Esophagus squamous epithelium (tissue), 5 donors: ENCODE data around the gene LTBP3. TPM values are rescaled to one million over a fixed set of nuclear protein-coding genes. Genes with fewer than 3 reads are reported as not detected.

ENCODE experiments used
- DNase-seq: peaks from one replicate; lab custom pipeline; 2025; lab: John Stamatoyannopoulos, UW
- H3K27ac ChIP-seq, 4 donors: fragments of 200-600 bp; sonication (generic); one replicate each; pipeline ENCODE4 v1.5.1; 2016 to 2019; ENCODE audit warnings: mild to moderate bottlenecking in 1 of 4
- H3K27me3 ChIP-seq, 4 donors: fragments of 200-600 bp; sonication (generic); 1 replicate in 3 of 4; 2 replicates in 1 of 4; pipeline versions ENCODE4 v1.5.1 to v1.6.0; 2017 to 2021; ENCODE audit warnings: antibody characterized with exemption in 1 of 4
- H3K36me3 ChIP-seq, 3 donors: fragments of 200-600 bp; sonication (generic); one replicate each; pipeline ENCODE4 v1.5.1; 2016 to 2019
- H3K4me1 ChIP-seq, 3 donors: fragments of 200-600 bp; sonication (generic); one replicate each; pipeline ENCODE4 v1.5.1; 2017 to 2019
- H3K4me3 ChIP-seq, 4 donors: fragments of 200-600 bp; sonication (generic); 1 replicate in 3 of 4; 2 replicates in 1 of 4; pipeline ENCODE4 v1.5.1; 2016 to 2019; ENCODE audit warnings: mild to moderate bottlenecking in 2 of 4, moderate library complexity in 1 of 4
- H3K9me3 ChIP-seq, 3 donors: fragments of 200-600 bp; sonication (generic); one replicate each; pipeline ENCODE4 v1.5.1; 2016 to 2019
- CTCF ChIP-seq, 6 experiments: fragments of 450-650 bp in 4 of 6; fragments of 200-600 bp in 2 of 6; sonication (generic) in 2 of 6; IDR thresholded peaks; one replicate each; pipeline ENCODE4 v1.5.1; 2016 to 2019; ENCODE audit warnings: antibody characterized with exemption in 6 of 6, mild to moderate bottlenecking in 4 of 6, moderate library complexity in 4 of 6
- POLR2A ChIP-seq, 4 donors: fragments of 450-650 bp; IDR thresholded peaks; one replicate each; pipeline ENCODE4 v1.6.1; 2017; ENCODE audit warnings: antibody characterized with exemption in 4 of 4, mild to moderate bottlenecking in 4 of 4, moderate library complexity in 3 of 4
- WGBS, 2 donors: methylation state at CpG; one replicate each; pipeline ENCODE4 v1.1.5; 2018; 5-methylcytosine and 5-hydroxymethylcytosine counted together
- intact Hi-C: fragments of 100-400 bp; cut with DNase I; formaldehyde crosslinking; loops from one replicate; pipeline ENCODE4 v1.15.0; 2022
- total RNA-seq, 4 donors: library from RNA; depleted of rRNA; stranded (reverse); fragments of >200 nt; gene quantifications; one replicate each; pipeline ENCODE4 v1.1.0, GENCODE V29; 2016
- donor health status: DM: yes; HTN: yes; CAD: no.

Gene LTBP3
- total RNA-seq, 4 donors from 2014 or later = 28.1 to 87.5 (median 54.0) TPM

GRCh38 chr11:65558930-65559509 is 861 bp upstream of the LTBP3 start:
- H3K27ac ChIP-seq = peak overlapping the region; percentile 78 to 95 (median 92)
- TF ChIP-seq CTCF (IDR thresholded peaks at IDR 0.05) (no peak), POLR2A (IDR thresholded peaks at IDR 0.05) (no peak)
- H3K9me3 ChIP-seq = no peaks in the 10 kb centered on the region
- intact Hi-C loops = no loop called here
- peaks cover 57 to 73% (median 59%) of the 10 kb centered on the region in 3 donors for H3K4me1 ChIP-seq
- no peak for DNase-seq
- no peaks in the 10 kb centered on the region for H3K27me3 ChIP-seq
- H3K4me3 ChIP-seq = peak overlapping the region in 3 of 4 donors; percentile 58 to 83 (median 68)
- 66 to 71% methylated on average over 4 to 6 of the region's 19 CpGs for WGBS, 2 donors
- peaks cover 0 to 3% (median 0%) of the 10 kb centered on the region in 3 donors for H3K36me3 ChIP-seq

- TF ChIP-seq POLR2A (IDR thresholded peaks at IDR 0.05) = no peak
- no peak for TF ChIP-seq CTCF (IDR thresholded peaks at IDR 0.05)
- H3K4me1 ChIP-seq = peaks cover 58 to 87% (median 62%) of the 10 kb centered on the region in 3 donors
- no peak for DNase-seq
Observed at GRCh38 chr11:65557280-65558001, 718 bp downstream of the LTBP3 start.

GRCh38 chr11:65556470-65557279 is 1.5 kb downstream of the LTBP3 start:
- H3K4me1 ChIP-seq = peaks cover 58 to 95% (median 65%) of the 10 kb centered on the region in 3 donors
- DNase-seq = no peak
- no peaks in the 10 kb centered on the region for H3K9me3 ChIP-seq
- H3K4me3 ChIP-seq = peak overlapping the region; percentile 46 to 83 (median 63)
- H3K36me3 ChIP-seq = peaks cover 0 to 22% (median 0%) of the 10 kb centered on the region in 3 donors
- intact Hi-C loops = no loop called here
- no peaks in the 10 kb centered on the region for H3K27me3 ChIP-seq
- peak overlapping the region; percentile 78 to 95 (median 92) for H3K27ac ChIP-seq
- WGBS, 2 donors = 75% methylated on average over 10 to 12 of the region's 12 CpGs
- TF ChIP-seq CTCF (IDR thresholded peaks at IDR 0.05) (no peak), POLR2A (IDR thresholded peaks at IDR 0.05) (no peak)

More at GRCh38 chr11:65557280-65558001, 718 bp downstream of the LTBP3 start:
- peaks cover 0 to 18% (median 0%) of the 10 kb centered on the region in 3 donors for H3K36me3 ChIP-seq
- H3K27ac ChIP-seq = peak overlapping the region; percentile 78 to 95 (median 92)
- no peaks in the 10 kb centered on the region for H3K9me3 ChIP-seq
- H3K4me3 ChIP-seq = peak overlapping the region; percentile 46 to 83 (median 63)
- no peaks in the 10 kb centered on the region for H3K27me3 ChIP-seq
- 8 to 26% methylated on average over 3 to 7 of the region's 47 CpGs for WGBS, 2 donors
- intact Hi-C loops = no loop called here

GRCh38 chr11:65555693-65556231 is 2.4 kb downstream of the LTBP3 start:
- H3K9me3 ChIP-seq = no peaks in the 10 kb centered on the region
- H3K4me1 ChIP-seq = peaks cover 54 to 99% (median 69%) of the 10 kb centered on the region in 3 donors
- peak overlapping the region in 1 of 4 donors; percentile 10 for H3K4me3 ChIP-seq
- TF ChIP-seq POLR2A (IDR thresholded peaks at IDR 0.05) (no peak), CTCF (IDR thresholded peaks at IDR 0.05) (no peak)
- H3K36me3 ChIP-seq = peaks cover 0 to 31% (median 0%) of the 10 kb centered on the region in 3 donors
- H3K27me3 ChIP-seq = no peaks in the 10 kb centered on the region
- WGBS, 2 donors = 67% methylated on average over 1 of the region's 6 CpGs; no CpG with 5 or more reads in 1 of the 2 donors
- DNase-seq = no peak
- intact Hi-C loops = no loop called here
- peak overlapping the region; percentile 16 to 95 (median 92) for H3K27ac ChIP-seq
